H1 (cell line): ENCODE data around the gene GPS2. TPM values are rescaled to one million over a fixed set of nuclear protein-coding genes. Genes with fewer than 3 reads are reported as not detected.

ENCODE experiments used
- CTCF ChIA-PET: fragments of 300-600 bp; sonication (Branson Sonifier 250); formaldehyde crosslinking; loops from one replicate; lab custom pipeline; 2021; ENCODE audit not compliant: partially characterized antibody; lab: Charles Lee
- POLR2A ChIA-PET: fragments of 300-600 bp; sonication (Branson Sonifier 250); formaldehyde crosslinking; loops from one replicate; lab custom pipeline; 2021; ENCODE audit warnings: inconsistent platforms; ENCODE audit not compliant: partially characterized antibody; lab: Charles Lee
- DNase-seq, 2 experiments: peaks; one replicate each; pipeline versions ENCODE4 v3.0.0 to v3.0.0-alpha.2; 2010 to 2022; ENCODE audit warnings: low spot score in 2 of 2, low read depth in 1 of 2, mixed read lengths in 1 of 2
- FAIRE-seq: peaks from 2 replicates; lab custom pipeline; 2011; peaks lifted over from hg19 to GRCh38; lab: Jason Lieb, UNC
- H2AFZ ChIP-seq: 2 replicates; pipeline ENCODE4 v1.8.1; 2012; ENCODE audit warnings: low read length, inconsistent platforms
- H2AK5ac ChIP-seq: 2 replicates; pipeline ENCODE4 v1.6.1; 2013; ENCODE audit warnings: low read depth, low read length
- H2BK120ac ChIP-seq: replicated peaks from 2 replicates; pipeline ENCODE3; 2013; ENCODE audit warnings: low read depth, low read length, inconsistent platforms
- H2BK12ac ChIP-seq: 2 replicates; pipeline ENCODE4 v1.6.1; 2013; ENCODE audit warnings: low read depth, low read length
- H2BK15ac ChIP-seq: 2 replicates; pipeline ENCODE4 v1.6.1; 2013; ENCODE audit warnings: low read length
- H2BK20ac ChIP-seq: 2 replicates; pipeline ENCODE4 v1.6.1; 2013; ENCODE audit warnings: low read length
- H2BK5ac ChIP-seq: 2 replicates; pipeline ENCODE4 v1.6.1; 2013; ENCODE audit warnings: low read depth, low read length
- H3K14ac ChIP-seq: 2 replicates; pipeline ENCODE4 v1.6.1; 2013; ENCODE audit warnings: inconsistent platforms; ENCODE audit not compliant: insufficient read length
- H3K18ac ChIP-seq: 2 replicates; pipeline ENCODE4 v1.6.1; 2013; ENCODE audit warnings: low read length; ENCODE audit errors: extremely low read depth
- H3K23ac ChIP-seq: 2 replicates; pipeline ENCODE4 v1.6.1; 2013; ENCODE audit warnings: inconsistent platforms; ENCODE audit not compliant: insufficient read length
- H3K23me2 ChIP-seq: 2 replicates; pipeline ENCODE4 v1.6.1; 2013; ENCODE audit warnings: low read depth, low read length
- H3K27ac ChIP-seq: 2 replicates; pipeline ENCODE4 v1.6.1; 2011; ENCODE audit warnings: low read depth, low read length, inconsistent platforms
- H3K27me3 ChIP-seq, 4 experiments: replicated peaks in 1 of 4; 1 replicate in 1 of 4; 2 replicates in 3 of 4; pipeline versions ENCODE4 v1.6.1 to v1.8.1; 2011 to 2013; ENCODE audit warnings: low read length in 3 of 4, mild to moderate bottlenecking in 3 of 4, inconsistent platforms in 2 of 4, mixed read lengths in 2 of 4, moderate library complexity in 1 of 4; ENCODE audit not compliant: control insufficient read depth in 3 of 4, insufficient read depth in 3 of 4; ENCODE audit errors: extremely low read depth in 1 of 4
- H3K36me3 ChIP-seq, 4 experiments: 2 replicates each; pipeline versions ENCODE4 v1.6.1 to v1.8.1; 2011 to 2013; ENCODE audit warnings: mild to moderate bottlenecking in 4 of 4, low read length in 3 of 4, moderate library complexity in 2 of 4, control low read depth in 1 of 4, inconsistent platforms in 1 of 4; ENCODE audit not compliant: insufficient read depth in 4 of 4, control insufficient read depth in 2 of 4
- H3K4ac ChIP-seq: replicated peaks from 2 replicates; pipeline ENCODE3; 2013; ENCODE audit warnings: low read length, low read depth, mixed read lengths, inconsistent platforms; ENCODE audit not compliant: insufficient read length
- H3K4me1 ChIP-seq, 4 experiments: replicated peaks in 1 of 4; 1 replicate in 1 of 4; 2 replicates in 3 of 4; pipeline versions ENCODE4 v1.6.1 to v1.8.1; 2011 to 2013; ENCODE audit warnings: low read length in 3 of 4, inconsistent platforms in 2 of 4, mixed read lengths in 1 of 4; ENCODE audit not compliant: insufficient read depth in 4 of 4, control insufficient read depth in 3 of 4
- H3K4me2 ChIP-seq, 2 experiments: 2 replicates each; pipeline versions ENCODE4 v1.6.1 to v1.8.1; 2011 to 2013; ENCODE audit warnings: low read depth in 2 of 2, low read length in 2 of 2, control low read depth in 1 of 2, inconsistent platforms in 1 of 2, mild to moderate bottlenecking in 1 of 2; ENCODE audit not compliant: insufficient read depth in 1 of 2
- H3K4me3 ChIP-seq, 4 experiments: fragments of 200-600, 300-600 bp in 1 of 4; sonication (generic), shearing (Covaris generic), sonication (Bioruptor Twin) in 1 of 4; 2 replicates each; pipeline versions ENCODE4 v1.5.1 to v1.8.1; 2011 to 2016; ENCODE audit warnings: low read length in 4 of 4, low read depth in 3 of 4, control low read depth in 2 of 4, inconsistent platforms in 2 of 4, mild to moderate bottlenecking in 2 of 4, mixed read lengths in 1 of 4, moderate library complexity in 1 of 4; ENCODE audit not compliant: insufficient read depth in 2 of 4; ENCODE audit errors: extremely low read depth in 1 of 4
- H3K56ac ChIP-seq: replicated peaks from 2 replicates; pipeline ENCODE3; 2013; ENCODE audit warnings: low read depth, mild to moderate bottlenecking, mixed read lengths, low read length, inconsistent platforms; ENCODE audit not compliant: insufficient read length
- H3K79me1 ChIP-seq: 2 replicates; pipeline ENCODE4 v1.6.1; 2013; ENCODE audit warnings: low read depth, low read length, control low read depth
- H3K79me2 ChIP-seq, 2 experiments: 2 replicates each; pipeline versions ENCODE4 v1.6.1 to v1.8.1; 2012 to 2013; ENCODE audit warnings: low read length in 2 of 2, mild to moderate bottlenecking in 2 of 2, inconsistent platforms in 1 of 2; ENCODE audit not compliant: insufficient read depth in 2 of 2, control insufficient read depth in 1 of 2
- H3K9ac ChIP-seq, 4 experiments: replicated peaks in 1 of 4; 1 replicate in 1 of 4; 2 replicates in 3 of 4; pipeline versions ENCODE4 v1.6.1 to v1.8.1; 2011 to 2013; ENCODE audit warnings: low read depth in 3 of 4, low read length in 3 of 4, control low read depth in 2 of 4, mild to moderate bottlenecking in 2 of 4, moderate library complexity in 2 of 4, inconsistent platforms in 1 of 4; ENCODE audit errors: extremely low read depth in 1 of 4
- H3K9me3 ChIP-seq, 2 experiments: 2 replicates each; pipeline versions ENCODE4 v1.6.1 to v1.8.1; 2012 to 2013; ENCODE audit warnings: mild to moderate bottlenecking in 2 of 2, moderate library complexity in 2 of 2, control low read depth in 1 of 2, inconsistent platforms in 1 of 2, low read depth in 1 of 2, low read length in 1 of 2, mixed read lengths in 1 of 2; ENCODE audit not compliant: insufficient read depth in 2 of 2
- H4K20me1 ChIP-seq, 2 experiments: replicated peaks in 1 of 2; 2 replicates each; pipeline versions ENCODE3 to v1.8.1; 2011 to 2013; ENCODE audit warnings: inconsistent platforms in 2 of 2, low read length in 2 of 2, mild to moderate bottlenecking in 1 of 2; ENCODE audit not compliant: insufficient read depth in 2 of 2, control insufficient read depth in 1 of 2
- H4K5ac ChIP-seq: 2 replicates; pipeline ENCODE4 v1.6.1; 2013; ENCODE audit warnings: low read length, low read depth, mixed read lengths, inconsistent platforms; ENCODE audit not compliant: insufficient read length
- H4K8ac ChIP-seq: 2 replicates; pipeline ENCODE4 v1.8.0; 2013; ENCODE audit warnings: mild to moderate bottlenecking, moderate library complexity, low read length, inconsistent platforms; ENCODE audit not compliant: insufficient read depth; ENCODE audit errors: extremely low read depth
- H4K91ac ChIP-seq: replicated peaks from 2 replicates; pipeline ENCODE3; 2013; ENCODE audit warnings: low read length, mixed read lengths, inconsistent platforms; ENCODE audit not compliant: insufficient read length
- BACH1 ChIP-seq: IDR thresholded peaks from 2 replicates; pipeline ENCODE4 v1.6.1; 2012; ENCODE audit warnings: low read length, improper control_type of control experiment
- CBX8 ChIP-seq: fragments of 300-800, 300-1000 bp; sonication (generic); IDR thresholded peaks from 2 replicates; pipeline ENCODE4 v1.7.1; 2016; ENCODE audit warnings: low read depth, low read length, borderline replicate concordance
- JUN ChIP-seq: IDR thresholded peaks from 2 replicates; pipeline ENCODE4 v1.6.1; 2011; ENCODE audit warnings: low read depth, mild to moderate bottlenecking, improper control_type of control experiment, low read length
- POLR2A ChIP-seq, 2 experiments: IDR thresholded peaks; 1 replicate in 1 of 2; 2 replicates in 1 of 2; pipeline ENCODE4 v1.6.1; 2011; ENCODE audit warnings: low read depth in 2 of 2, low read length in 2 of 2, mild to moderate bottlenecking in 2 of 2; ENCODE audit errors: control extremely low read depth in 1 of 2
- RBBP5 ChIP-seq: IDR thresholded peaks from 2 replicates; pipeline ENCODE4 v1.7.1; 2012; ENCODE audit warnings: low read depth, mild to moderate bottlenecking, inconsistent platforms, low read length, moderate library complexity, borderline replicate concordance
- RNF2 ChIP-seq: fragments of 200-900, 300-1000 bp; sonication (generic); IDR thresholded peaks from 2 replicates; pipeline ENCODE4 v1.7.1; 2016; ENCODE audit warnings: borderline replicate concordance, low read depth, mild to moderate bottlenecking, antibody characterized with exemption, low read length; ENCODE audit not compliant: poor library complexity, severe bottlenecking; ENCODE audit errors: missing control alignments
- SAP30 ChIP-seq: fragments of 300-600 bp; sonication (generic); IDR thresholded peaks from 2 replicates; pipeline ENCODE4 v1.7.1; 2012; ENCODE audit warnings: low read length, moderate library complexity, mild to moderate bottlenecking, inconsistent platforms; ENCODE audit not compliant: insufficient read depth, insufficient replicate concordance
- WGBS, 2 experiments: shearing (Covaris generic) in 1 of 2; methylation state at CpG; one replicate each; pipeline versions ENCODE4 v1.1.6 to v1.1.7; 2013 to 2015; ENCODE audit warnings: low lambda C conversion rate in 2 of 2, mixed read lengths in 2 of 2, inconsistent platforms in 1 of 2, low coverage in 1 of 2, missing lambda C conversion rate in 1 of 2; ENCODE audit not compliant: insufficient replicate concordance in 2 of 2, insufficient coverage in 1 of 2, insufficient read length in 1 of 2; ENCODE audit errors: extremely low coverage in 1 of 2, missing lambda C conversion rate in 1 of 2; 5-methylcytosine and 5-hydroxymethylcytosine counted together
- polyA plus RNA-seq, 7 experiments: library from polyadenylated mRNA; depleted of rRNA in 3 of 7; stranded (reverse) in 5 of 7; unstranded in 2 of 7; fragments of >200 nt in 5 of 7; fragments of 200-250 nt in 2 of 7; gene quantifications; 1 replicate in 5 of 7; 2 replicates in 1 of 7; 4 replicates in 1 of 7; pipeline versions ENCODE4 v1.2.1 to v1.2.3, GENCODE V29; 2011 to 2013; ENCODE audit warnings: missing spikeins in 2 of 7, mixed read lengths in 2 of 7
- total RNA-seq: library from RNA; stranded (reverse); fragmentation: NEBNext Ultra II Directional; extraction: Animal tissue kit (Norgen Biotek cat#: 25700); gene quantifications from 2 replicates; pipeline ENCODE4 v1.2.1, GENCODE V29; 2021
- TF ChIP-seq, protein P1 (sequence below), 3 experiments: IDR thresholded peaks; 1 replicate in 2 of 3; 2 replicates in 1 of 3; pipeline versions ENCODE4 v1.5.1 to v1.6.1; 2011; ENCODE audit warnings: low read length in 3 of 3, mild to moderate bottlenecking in 3 of 3, inconsistent platforms in 2 of 3, low read depth in 1 of 3, moderate library complexity in 1 of 3; ENCODE audit not compliant: insufficient read depth in 1 of 3; ENCODE audit errors: control extremely low read depth in 1 of 3
- TF ChIP-seq, protein P2 (sequence below): IDR thresholded peaks from 2 replicates; pipeline ENCODE4 v1.6.1; 2012; ENCODE audit warnings: low read length, inconsistent platforms

Gene GPS2
- total and polyA plus RNA-seq, 2 of the 8 experiments (the other 6 are each of a cell fraction or from before 2014, with no cell fraction given), result 67.0 to 152 TPM

GRCh38 chr17:7363311-7363710, 48.2 kb upstream of the GPS2 start:
- Histone ChIP-seq H4K20me1 (no peaks in the 10 kb centered on the region), H2AK5ac (no peak overlapping the region), H3K4ac (no peak overlapping the region), H3K23me2 (no peaks in the 10 kb centered on the region), H3K14ac (no peak overlapping the region), H4K91ac (no peak overlapping the region), H2BK20ac (no peak overlapping the region), H3K27me3 (no peaks in the 10 kb centered on the region), H3K27ac (no peak overlapping the region), H3K79me2 (no peaks in the 10 kb centered on the region), H4K5ac (no peak overlapping the region), H3K18ac (no peak overlapping the region; the same call in 1 of the 2 replicates), H3K36me3 (no peaks in the 10 kb centered on the region), H2BK15ac (no peak overlapping the region), H3K9me3 (no peaks in the 10 kb centered on the region), H2BK120ac (no peak overlapping the region), H2BK12ac (no peak overlapping the region), H3K23ac (no peak overlapping the region), H3K9ac (no peak overlapping the region), H3K4me2 (no peak overlapping the region), H2AFZ (no peak overlapping the region), H2BK5ac (no peak overlapping the region), H4K8ac (no peak overlapping the region), H3K4me1 (peaks cover 0 to 9% (median 3%) of the 10 kb centered on the region in 4 experiments; a peak in 4 of 7 replicates), H3K4me3 (no peak overlapping the region), H3K79me1 (no peaks in the 10 kb centered on the region), H3K56ac (no peak overlapping the region)
- DNase-seq, result no peak
- CTCF ChIA-PET, result interaction anchor here (0.7 to 2.0 kb wide), 4 partner anchors 10 to 197 kb away, joined by 4 to 7 read pairs (median 4); partner anchors contain the start of genes NEURL4 and PLSCR3
- FAIRE-seq, result no peak
- POLR2A ChIA-PET, result interaction anchor here (0.7 to 1.5 kb wide), 3 partner anchors 13 to 121 kb away, joined by 3 to 4 read pairs (median 3); partner anchors contain the start of gene POLR2A
- WGBS, 2 experiments, result 96% methylated on average over 6 of the region's 6 CpGs; no CpG with 5 or more reads in 1 of the 2 experiments
- TF ChIP-seq RNF2 (no peak), RBBP5 (no peak), JUN (no peak), POLR2A (IDR thresholded peaks at IDR 0.05; ENCODE audit: control extremely low read depth in 1 of 2, low read depth in 2 of 2, low read length in 2 of 2) (no peak), BACH1 (no peak), SAP30 (no peak), CBX8 (no peak)
- TF ChIP-seq, protein P1, sequence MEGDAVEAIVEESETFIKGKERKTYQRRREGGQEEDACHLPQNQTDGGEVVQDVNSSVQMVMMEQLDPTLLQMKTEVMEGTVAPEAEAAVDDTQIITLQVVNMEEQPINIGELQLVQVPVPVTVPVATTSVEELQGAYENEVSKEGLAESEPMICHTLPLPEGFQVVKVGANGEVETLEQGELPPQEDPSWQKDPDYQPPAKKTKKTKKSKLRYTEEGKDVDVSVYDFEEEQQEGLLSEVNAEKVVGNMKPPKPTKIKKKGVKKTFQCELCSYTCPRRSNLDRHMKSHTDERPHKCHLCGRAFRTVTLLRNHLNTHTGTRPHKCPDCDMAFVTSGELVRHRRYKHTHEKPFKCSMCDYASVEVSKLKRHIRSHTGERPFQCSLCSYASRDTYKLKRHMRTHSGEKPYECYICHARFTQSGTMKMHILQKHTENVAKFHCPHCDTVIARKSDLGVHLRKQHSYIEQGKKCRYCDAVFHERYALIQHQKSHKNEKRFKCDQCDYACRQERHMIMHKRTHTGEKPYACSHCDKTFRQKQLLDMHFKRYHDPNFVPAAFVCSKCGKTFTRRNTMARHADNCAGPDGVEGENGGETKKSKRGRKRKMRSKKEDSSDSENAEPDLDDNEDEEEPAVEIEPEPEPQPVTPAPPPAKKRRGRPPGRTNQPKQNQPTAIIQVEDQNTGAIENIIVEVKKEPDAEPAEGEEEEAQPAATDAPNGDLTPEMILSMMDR (IDR thresholded peaks at IDR 0.05; ENCODE audit: control extremely low read depth in 1 of 3, insufficient read depth in 1 of 3, low read depth in 1 of 3, low read length in 3 of 3), result no peak
- TF ChIP-seq, protein P2, sequence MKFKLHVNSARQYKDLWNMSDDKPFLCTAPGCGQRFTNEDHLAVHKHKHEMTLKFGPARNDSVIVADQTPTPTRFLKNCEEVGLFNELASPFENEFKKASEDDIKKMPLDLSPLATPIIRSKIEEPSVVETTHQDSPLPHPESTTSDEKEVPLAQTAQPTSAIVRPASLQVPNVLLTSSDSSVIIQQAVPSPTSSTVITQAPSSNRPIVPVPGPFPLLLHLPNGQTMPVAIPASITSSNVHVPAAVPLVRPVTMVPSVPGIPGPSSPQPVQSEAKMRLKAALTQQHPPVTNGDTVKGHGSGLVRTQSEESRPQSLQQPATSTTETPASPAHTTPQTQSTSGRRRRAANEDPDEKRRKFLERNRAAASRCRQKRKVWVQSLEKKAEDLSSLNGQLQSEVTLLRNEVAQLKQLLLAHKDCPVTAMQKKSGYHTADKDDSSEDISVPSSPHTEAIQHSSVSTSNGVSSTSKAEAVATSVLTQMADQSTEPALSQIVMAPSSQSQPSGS, result no peak
